Small intestine (tissue), 7 donors: ENCODE results near the gene RBP5. TPM values are rescaled to one million over a fixed set of nuclear protein-coding genes. Genes with fewer than 3 reads are reported as not detected.
A peak's percentile ranks its signal among the peaks of the same experiment; 100 is the strongest.

Experiments used
- DNase-seq, 2 donors: peaks; one replicate each; pipeline versions ENCODE4 v3.0.0 to v3.0.0-alpha.2; 2013
- FAIRE-seq: peaks from 2 replicates; lab custom pipeline; 2012; peaks lifted over from hg19 to GRCh38; lab: Jason Lieb, UNC
- H3K27ac ChIP-seq, 3 donors: one replicate each; pipeline ENCODE4 v1.5.1; 2013; ENCODE audit warnings: low read length in 2 of 3, mild to moderate bottlenecking in 2 of 3, control low read depth in 1 of 3, inconsistent platforms in 1 of 3, low read depth in 1 of 3, moderate library complexity in 1 of 3
- H3K27me3 ChIP-seq, 3 donors: one replicate each; pipeline ENCODE4 v1.6.1; 2013; ENCODE audit warnings: low read length in 3 of 3, inconsistent platforms in 1 of 3; ENCODE audit not compliant: control insufficient read depth in 3 of 3, insufficient read depth in 3 of 3
- H3K36me3 ChIP-seq, 3 donors: one replicate each; pipeline ENCODE4 v1.6.1; 2013; ENCODE audit warnings: low read length in 3 of 3, inconsistent platforms in 1 of 3, low read depth in 1 of 3, mild to moderate bottlenecking in 1 of 3, moderate library complexity in 1 of 3; ENCODE audit not compliant: control insufficient read depth in 3 of 3, insufficient read depth in 2 of 3
- H3K4me1 ChIP-seq, 3 donors: one replicate each; pipeline ENCODE4 v1.6.1; 2013; ENCODE audit warnings: low read length in 2 of 3, inconsistent platforms in 1 of 3, low read depth in 1 of 3, mild to moderate bottlenecking in 1 of 3, moderate library complexity in 1 of 3; ENCODE audit not compliant: control insufficient read depth in 3 of 3, insufficient read depth in 2 of 3
- H3K4me3 ChIP-seq, 3 donors: one replicate each; pipeline ENCODE4 v1.5.1; 2013; ENCODE audit warnings: low read length in 3 of 3, control low read depth in 1 of 3, inconsistent platforms in 1 of 3, low read depth in 1 of 3, mild to moderate bottlenecking in 1 of 3, moderate library complexity in 1 of 3
- H3K9me3 ChIP-seq, 2 donors: one replicate each; pipeline ENCODE4 v1.6.1; 2013; ENCODE audit warnings: low read depth in 1 of 2, low read length in 1 of 2; ENCODE audit not compliant: control insufficient read depth in 2 of 2, insufficient read depth in 1 of 2
- WGBS, 3 donors: extraction: QIAGEN DNeasy Blood & Tissue Kit; methylation state at CpG; one replicate each; pipeline ENCODE4 v1.1.7; 2013; 5-methylcytosine and 5-hydroxymethylcytosine counted together
- polyA plus RNA-seq, 4 donors: library from polyadenylated mRNA; stranded (reverse) in 3 of 4; unstranded in 1 of 4; fragments of 200-250 nt in 3 of 4; fragments of 120-200 nt in 1 of 4; gene quantifications; one replicate each; pipeline versions ENCODE4 v1.2.1 to v1.2.3, GENCODE V29; 2013
- donor health status: healthy with polysubstance abuse.
- donor health status: control.
- donor health status: control.
- donor health status: Bipolar disorder and iron deficiency.
- donor health status: healthy.

Gene RBP5
- polyA plus RNA-seq, 4 donors = 0.67 to 19.0 (median 7.8) TPM

DNA sequence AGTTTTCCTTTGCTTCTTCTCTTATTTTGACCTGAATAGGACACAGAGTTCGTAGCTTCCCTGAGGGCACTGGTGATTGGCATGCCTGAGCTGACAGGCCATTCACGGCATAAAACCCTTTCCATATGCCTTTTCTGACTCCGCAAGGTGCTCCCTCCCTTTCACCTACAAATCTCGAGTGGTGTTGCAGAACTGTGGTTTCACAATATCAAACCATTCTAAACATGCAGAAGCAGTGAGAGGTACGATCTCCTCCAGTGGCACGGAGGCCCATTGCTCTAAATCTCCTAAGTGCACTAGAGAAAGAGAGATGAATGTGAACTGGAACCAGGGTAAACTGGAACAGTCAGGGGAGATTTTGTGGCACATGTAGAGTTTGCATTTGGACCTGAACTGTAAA lies 25.4 kb upstream of the RBP5 start:
- Histone ChIP-seq H3K4me3 (no peak overlapping the region), H3K27me3 (no peaks in the 10 kb centered on the region), H3K4me1 (peaks cover 0 to 11% (median 0%) of the 10 kb centered on the region in 3 donors), H3K9me3 (no peaks in the 10 kb centered on the region), H3K27ac (no peak overlapping the region), H3K36me3 (peaks cover 0 to 82% (median 7%) of the 10 kb centered on the region in 3 donors)
- WGBS, 3 donors = 88 to 92% (median 88%) methylated on average over 6 of the region's 6 CpGs
- FAIRE-seq = no peak
- no peak for DNase-seq

DNA sequence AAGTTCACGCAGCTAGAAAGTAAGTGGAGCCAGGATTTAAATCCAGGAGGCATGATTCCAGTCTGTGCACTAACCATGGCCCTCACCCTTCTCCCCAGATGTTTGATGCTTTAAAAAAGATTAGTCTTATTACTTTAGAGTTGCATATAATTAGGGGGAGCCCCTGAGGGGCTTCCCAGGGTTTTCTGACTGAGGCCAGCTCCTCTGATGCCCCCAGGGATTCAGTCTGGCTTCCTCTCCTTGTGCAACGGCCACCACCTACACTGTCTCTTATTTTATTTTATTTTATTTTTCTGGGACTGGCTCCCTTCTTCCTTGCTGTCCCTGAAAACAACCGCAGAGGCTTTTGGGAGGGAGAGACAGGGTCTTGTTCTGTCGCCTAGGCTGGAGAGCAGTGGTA lies 24.1 kb upstream of the RBP5 start:
- Histone ChIP-seq H3K4me3 (no peak overlapping the region), H3K27ac (no peak overlapping the region), H3K27me3 (no peaks in the 10 kb centered on the region), H3K4me1 (peaks cover 0 to 11% (median 0%) of the 10 kb centered on the region in 3 donors), H3K36me3 (peaks cover 0 to 79% (median 7%) of the 10 kb centered on the region in 3 donors), H3K9me3 (no peaks in the 10 kb centered on the region)
- no peak for DNase-seq
- WGBS, 3 donors = 85 to 94% (median 89%) methylated on average over 4 of the region's 4 CpGs
- no peak for FAIRE-seq

DNA sequence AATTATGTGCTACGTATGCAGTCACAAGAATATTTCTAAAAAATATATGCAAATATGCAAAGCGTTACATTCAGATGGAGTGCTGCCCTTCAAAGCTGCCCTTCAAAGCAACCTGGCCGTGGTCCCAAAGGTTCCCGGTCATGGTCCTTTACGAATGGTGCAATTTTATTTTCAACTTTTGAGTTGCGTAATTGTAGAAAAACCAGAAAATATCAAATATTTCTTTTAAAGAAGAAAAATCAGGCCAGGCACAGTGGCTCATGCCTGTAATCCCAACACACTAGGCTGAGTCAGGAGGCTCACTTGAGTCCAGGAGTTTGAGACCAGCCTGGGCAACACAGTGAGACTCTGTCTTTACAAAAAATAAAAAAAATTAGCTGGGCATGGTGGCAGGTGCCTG lies 22.8 kb upstream of the RBP5 start:
- WGBS, 3 donors = 93 to 96% (median 95%) methylated on average over 6 of the region's 6 CpGs
- H3K9me3 ChIP-seq = no peaks in the 10 kb centered on the region
- no peaks in the 10 kb centered on the region for H3K27me3 ChIP-seq
- H3K4me3 ChIP-seq = no peak overlapping the region
- H3K36me3 ChIP-seq = peaks cover 0 to 75% (median 7%) of the 10 kb centered on the region in 3 donors
- peaks cover 0 to 11% (median 0%) of the 10 kb centered on the region in 3 donors for H3K4me1 ChIP-seq
- DNase-seq = no peak
- FAIRE-seq = no peak
- H3K27ac ChIP-seq = no peak overlapping the region

DNA sequence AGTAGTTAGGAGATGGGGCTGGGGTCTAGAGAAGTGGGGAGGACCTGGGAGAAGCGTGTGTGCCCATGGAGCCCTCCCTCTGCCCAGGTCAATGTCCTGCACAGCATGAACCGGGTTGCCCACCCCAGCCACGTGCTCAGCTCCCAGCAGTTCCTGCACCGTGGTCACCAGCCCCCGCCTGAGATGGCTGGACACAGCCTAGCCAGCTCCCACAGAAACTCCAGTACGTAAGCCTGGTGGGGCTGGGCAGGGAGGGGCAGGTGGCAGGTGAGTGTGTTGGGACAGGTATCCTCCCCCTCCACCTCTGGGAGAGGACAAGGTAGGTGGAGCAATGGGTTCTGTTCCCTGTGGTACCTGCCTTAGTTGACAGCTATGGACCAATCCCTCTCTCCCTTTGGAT lies 22.2 kb upstream of the RBP5 start:
- 85 to 94% (median 93%) methylated on average over 3 to 6 of the region's 6 CpGs for WGBS, 3 donors
- Histone ChIP-seq H3K4me1 (peaks cover 0 to 7% (median 0%) of the 10 kb centered on the region in 3 donors), H3K4me3 (no peak overlapping the region), H3K36me3 (peaks cover 0 to 74% (median 7%) of the 10 kb centered on the region in 3 donors), H3K9me3 (no peaks in the 10 kb centered on the region), H3K27ac (no peak overlapping the region), H3K27me3 (no peaks in the 10 kb centered on the region)
- no peak for DNase-seq
- FAIRE-seq = no peak

DNA sequence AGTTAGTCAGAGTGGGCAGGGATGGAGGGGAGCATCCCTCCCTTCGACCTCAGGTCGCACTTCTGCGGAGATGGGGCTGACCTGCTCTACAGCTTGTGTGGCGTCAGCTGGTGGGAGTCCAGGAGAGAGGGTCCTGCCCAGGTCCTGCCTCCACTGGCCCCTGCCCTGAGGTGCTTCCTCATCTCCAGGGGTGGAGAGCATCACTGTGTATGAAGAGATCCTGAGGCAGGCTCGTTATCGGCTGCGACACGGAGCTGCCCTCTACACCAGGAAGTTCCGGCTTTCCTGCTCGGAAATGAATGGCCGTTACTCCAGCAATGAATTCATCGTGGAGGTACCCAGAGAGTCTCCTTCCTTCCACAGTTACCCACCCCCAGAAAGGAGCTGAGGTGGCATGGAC lies 21.7 kb upstream of the RBP5 start:
- Histone ChIP-seq H3K27ac (no peak overlapping the region), H3K27me3 (no peaks in the 10 kb centered on the region), H3K9me3 (no peaks in the 10 kb centered on the region), H3K4me3 (no peak overlapping the region), H3K4me1 (peaks cover 0 to 2% (median 0%) of the 10 kb centered on the region in 3 donors), H3K36me3 (peaks cover 0 to 72% (median 7%) of the 10 kb centered on the region in 3 donors)
- 92 to 93% (median 93%) methylated on average over 12 of the region's 12 CpGs for WGBS, 3 donors
- FAIRE-seq (no peak), DNase-seq (no peak)

DNA sequence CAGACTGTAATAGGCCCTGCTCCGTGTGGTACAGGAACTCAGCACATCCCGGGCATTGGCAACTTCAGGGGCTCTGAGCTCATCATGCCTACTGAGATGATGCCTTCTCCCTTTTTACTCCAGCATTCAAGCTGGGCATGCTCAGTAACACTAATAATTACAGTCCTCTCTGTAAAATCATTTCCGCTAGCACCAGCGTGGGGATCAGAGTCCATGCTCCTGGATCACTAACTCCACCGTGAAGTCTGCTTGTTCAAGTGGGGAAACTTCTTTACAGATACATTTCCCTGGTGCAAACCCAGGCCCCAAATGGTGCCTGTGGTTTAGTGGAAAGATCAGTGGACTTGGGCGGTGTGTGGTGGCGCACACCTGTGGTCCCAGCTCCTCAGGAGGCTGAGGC lies 18.2 kb upstream of the RBP5 start:
- peak; percentile 42 to 75 for DNase-seq

DNA sequence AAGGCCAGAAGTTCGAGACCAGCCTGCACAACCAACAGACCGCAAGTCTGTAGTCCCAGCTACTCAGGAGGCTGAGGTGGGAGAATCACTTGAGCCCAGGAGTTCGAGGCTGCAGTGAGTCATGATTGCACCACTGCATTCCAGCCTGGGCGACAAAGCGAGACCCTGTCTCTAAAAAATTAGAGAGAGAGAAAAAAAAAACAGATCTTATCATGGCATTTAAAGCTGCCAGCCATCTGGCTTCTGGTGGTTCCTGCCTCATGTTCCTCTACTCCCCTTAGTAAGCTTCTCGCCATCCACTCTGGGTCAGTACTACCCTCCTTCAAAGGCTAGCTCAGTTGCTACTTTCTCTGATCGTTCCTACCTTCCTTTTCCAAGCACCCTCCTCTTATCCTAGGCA lies 17.5 kb upstream of the RBP5 start:
- no peaks in the 10 kb centered on the region for H3K9me3 ChIP-seq
- H3K4me1 ChIP-seq = no peaks in the 10 kb centered on the region
- H3K27me3 ChIP-seq = no peaks in the 10 kb centered on the region
- no peak overlapping the region for H3K4me3 ChIP-seq
- FAIRE-seq (no peak), DNase-seq (no peak)
- H3K27ac ChIP-seq = no peak overlapping the region
- peaks cover 0 to 70% (median 5%) of the 10 kb centered on the region in 3 donors for H3K36me3 ChIP-seq
- WGBS, 3 donors = 92 to 96% (median 95%) methylated on average over 7 of the region's 7 CpGs

More for the DNA sequence above, 18.2 kb upstream of the RBP5 start:
- Histone ChIP-seq H3K27ac (no peak overlapping the region), H3K36me3 (peaks cover 0 to 71% (median 5%) of the 10 kb centered on the region in 3 donors), H3K4me3 (no peak overlapping the region), H3K4me1 (no peaks in the 10 kb centered on the region), H3K27me3 (no peaks in the 10 kb centered on the region), H3K9me3 (no peaks in the 10 kb centered on the region)
- no peak for FAIRE-seq
- 40 to 83% (median 63%) methylated on average over 7 of the region's 7 CpGs for WGBS, 3 donors

DNA sequence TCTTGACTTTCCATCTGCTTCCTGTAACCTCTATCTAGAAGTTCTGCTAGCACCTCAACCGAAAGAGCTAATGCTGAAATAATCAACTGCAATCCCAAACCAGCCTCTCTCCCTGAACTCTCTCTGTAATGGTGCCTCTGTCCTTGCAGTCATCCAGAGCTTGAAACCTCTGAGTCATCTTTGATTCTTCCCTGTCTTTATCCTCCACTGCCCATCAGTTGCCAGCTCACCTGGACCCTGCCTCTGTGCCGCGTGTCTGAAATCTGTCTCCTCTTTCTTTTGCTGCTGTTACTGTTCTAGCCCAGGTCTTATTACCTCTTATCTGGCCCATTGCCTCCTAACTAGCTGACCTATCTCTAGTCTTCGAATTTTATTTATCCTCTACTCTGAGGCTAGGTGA lies 17.0 kb upstream of the RBP5 start:
- Histone ChIP-seq H3K36me3 (peaks cover 0 to 67% (median 2%) of the 10 kb centered on the region in 3 donors), H3K27ac (no peak overlapping the region), H3K9me3 (no peaks in the 10 kb centered on the region), H3K4me3 (no peak overlapping the region), H3K4me1 (no peaks in the 10 kb centered on the region), H3K27me3 (no peaks in the 10 kb centered on the region)
- 76 to 81% (median 79%) methylated on average over 4 of the region's 4 CpGs for WGBS, 3 donors
- DNase-seq (no peak), FAIRE-seq (no peak)
